Peyer's patch (tissue), 4 donors: ENCODE measurements around the gene PICK1. TPM values are rescaled to one million over a fixed set of nuclear protein-coding genes. Genes with fewer than 3 reads are reported as not detected.

Experiments used
- DNase-seq, 3 donors: peaks; one replicate each; pipeline ENCODE4 v3.0.0-alpha.2; 2017 to 2019
- H3K27ac ChIP-seq, 4 donors: fragments of 200-600 bp; sonication (generic); one replicate each; pipeline ENCODE4 v1.5.1; 2016 to 2019
- H3K27me3 ChIP-seq, 2 donors: fragments of 200-600 bp; sonication (generic); one replicate each; pipeline ENCODE4 v1.5.1; 2019
- H3K36me3 ChIP-seq, 3 donors: fragments of 200-600 bp; sonication (generic); one replicate each; pipeline ENCODE4 v1.5.1; 2016 to 2019
- H3K4me1 ChIP-seq, 4 donors: fragments of 200-600 bp; sonication (generic); one replicate each; pipeline ENCODE4 v1.5.1; 2016 to 2019
- H3K4me3 ChIP-seq, 4 donors: fragments of 200-600 bp; sonication (generic); 1 replicate in 3 of 4; 2 replicates in 1 of 4; pipeline ENCODE4 v1.5.1; 2016 to 2019; ENCODE audit warnings: mild to moderate bottlenecking in 1 of 4
- H3K9me3 ChIP-seq, 4 donors: fragments of 200-600 bp; sonication (generic); one replicate each; pipeline ENCODE4 v1.5.1; 2016 to 2019; ENCODE audit warnings: mild to moderate bottlenecking in 1 of 4
- CTCF ChIP-seq, 6 experiments: fragments of 450-650 bp in 4 of 6; fragments of 200-600 bp in 2 of 6; sonication (generic) in 1 of 6; IDR thresholded peaks; one replicate each; pipeline ENCODE4 v1.5.1; 2017 to 2019; ENCODE audit warnings: antibody characterized with exemption in 6 of 6, mild to moderate bottlenecking in 3 of 6, moderate library complexity in 1 of 6
- POLR2A ChIP-seq, 2 donors: fragments of 450-650 bp; IDR thresholded peaks; one replicate each; pipeline ENCODE4 v1.5.1; 2017; ENCODE audit warnings: antibody characterized with exemption in 2 of 2, mild to moderate bottlenecking in 2 of 2, moderate library complexity in 2 of 2
- total RNA-seq, 4 donors: library from RNA; depleted of rRNA; stranded (reverse); fragments of >200 nt; gene quantifications; one replicate each; pipeline ENCODE4 v1.1.0, GENCODE V29; 2016

Gene PICK1
- total RNA-seq, 4 donors from 2014 or later: 40.8 to 51.7 (median 46.4) TPM

GRCh38 chr22:38086942-38087341 is 29.7 kb downstream of the PICK1 start:
- DNase-seq: no peak
- Histone ChIP-seq H3K4me3 (no peak overlapping the region), H3K36me3 (peaks cover 0 to 51% (median 0%) of the 10 kb centered on the region in 3 donors), H3K27me3 (peaks cover 0 to 8% of the 10 kb centered on the region in 2 donors), H3K9me3 (peaks cover 0 to 5% (median 0%) of the 10 kb centered on the region in 4 donors), H3K4me1 (peaks cover 0 to 20% (median 5%) of the 10 kb centered on the region in 4 donors), H3K27ac (no peak overlapping the region)
- TF ChIP-seq POLR2A (IDR thresholded peaks at IDR 0.05) (no peak), CTCF (IDR thresholded peaks at IDR 0.05) (no peak)

- no peak overlapping the region for H3K4me3 ChIP-seq
- TF ChIP-seq POLR2A (IDR thresholded peaks at IDR 0.05) (no peak), CTCF (IDR thresholded peaks at IDR 0.05) (no peak)
- DNase-seq: no peak
- H3K4me1 ChIP-seq: peaks cover 0 to 11% (median 2%) of the 10 kb centered on the region in 4 donors
- peaks cover 0 to 5% (median 0%) of the 10 kb centered on the region in 4 donors for H3K9me3 ChIP-seq
- H3K36me3 ChIP-seq: peaks cover 0 to 58% (median 0%) of the 10 kb centered on the region in 3 donors
- no peaks in the 10 kb centered on the region for H3K27me3 ChIP-seq
- H3K27ac ChIP-seq: no peak overlapping the region
Observed at GRCh38 chr22:38087855-38088254, 30.7 kb downstream of the PICK1 start.

- H3K36me3 ChIP-seq: peaks cover 0 to 67% (median 0%) of the 10 kb centered on the region in 3 donors
- TF ChIP-seq POLR2A (IDR thresholded peaks at IDR 0.05) (no peak), CTCF (IDR thresholded peaks at IDR 0.05) (no peak)
- no peak for DNase-seq
Observed at GRCh38 chr22:38088629-38089473, 31.6 kb downstream of the PICK1 start.

GRCh38 chr22:38089474-38089851 is 32.3 kb downstream of the PICK1 start:
- Histone ChIP-seq H3K36me3 (peaks cover 0 to 74% (median 0%) of the 10 kb centered on the region in 3 donors), H3K4me3 (no peak overlapping the region), H3K4me1 (peaks cover 0 to 8% (median 2%) of the 10 kb centered on the region in 4 donors), H3K27ac (no peak overlapping the region), H3K9me3 (peaks cover 0 to 5% (median 0%) of the 10 kb centered on the region in 4 donors), H3K27me3 (no peaks in the 10 kb centered on the region)
- TF ChIP-seq CTCF (IDR thresholded peaks at IDR 0.05) (no peak), POLR2A (IDR thresholded peaks at IDR 0.05) (no peak)
- no peak for DNase-seq

More at GRCh38 chr22:38088629-38089473, 31.6 kb downstream of the PICK1 start:
- peaks cover 0 to 8% (median 2%) of the 10 kb centered on the region in 4 donors for H3K4me1 ChIP-seq
- H3K9me3 ChIP-seq: peaks cover 0 to 5% (median 0%) of the 10 kb centered on the region in 4 donors
- H3K4me3 ChIP-seq: peak overlapping the region in 2 of 4 donors; percentile 9 to 28
- H3K27ac ChIP-seq: no peak overlapping the region
- H3K27me3 ChIP-seq: no peaks in the 10 kb centered on the region

GRCh38 chr22:38097058-38097457 is 39.9 kb downstream of the PICK1 start:
- TF ChIP-seq CTCF (IDR thresholded peaks at IDR 0.05) (no peak), POLR2A (IDR thresholded peaks at IDR 0.05) (no peak)
- Histone ChIP-seq H3K4me1 (peaks cover 0 to 7% (median 0%) of the 10 kb centered on the region in 4 donors), H3K27me3 (no peaks in the 10 kb centered on the region), H3K4me3 (no peak overlapping the region), H3K9me3 (no peaks in the 10 kb centered on the region), H3K36me3 (peaks cover 0 to 68% (median 0%) of the 10 kb centered on the region in 3 donors), H3K27ac (no peak overlapping the region)
- no peak for DNase-seq
